Measurements from ENCODE around the gene GABARAPL1. TPM values are rescaled to one million over a fixed set of nuclear protein-coding genes. Genes with fewer than 3 reads are reported as not detected.

The GABARAPL1 gene
- polyA plus RNA-seq, 1 of the 3 experiments (the other 2 are of a cell fraction) = 9.2 TPM

DNA sequence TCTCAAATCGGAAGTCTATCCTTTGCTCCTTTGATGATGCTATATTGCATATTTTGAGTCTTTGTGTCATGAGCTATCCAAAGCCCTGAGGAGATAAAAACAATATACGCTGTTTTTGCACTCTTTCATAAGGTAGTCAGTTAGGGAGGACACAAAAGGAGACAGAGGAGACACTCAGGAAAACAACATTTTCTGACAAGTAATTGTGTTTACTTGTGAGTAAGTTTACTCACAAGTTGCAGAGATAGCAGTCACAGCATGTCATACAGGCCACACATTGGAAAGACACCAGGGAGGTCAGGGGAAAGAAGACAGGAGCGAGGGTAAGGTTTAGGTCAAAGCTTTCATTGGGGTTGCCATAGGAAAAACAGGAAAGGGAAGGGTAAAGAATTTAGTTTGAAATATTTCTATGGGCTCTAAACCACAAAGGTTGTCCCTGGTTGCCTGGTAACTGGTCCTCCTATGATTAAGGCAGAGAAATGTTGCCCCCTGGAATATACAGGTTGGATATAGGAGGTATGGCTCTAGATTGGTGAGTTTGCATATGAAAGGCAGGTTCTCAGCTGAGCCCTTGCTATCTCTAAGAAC, 7.4 kb upstream of the GABARAPL1 start:
- WGBS (ENCODE audit: low lambda C conversion rate) = 14% methylated on average over 3 of the region's 3 CpGs
- no peak overlapping the region for H3K9ac ChIP-seq
- no peaks in the 10 kb centered on the region for H3K9me2 ChIP-seq
- no peaks in the 10 kb centered on the region for H4K20me1 ChIP-seq (ENCODE audit: insufficient read depth)
- H3F3A ChIP-seq (replicated peaks; ENCODE audit: insufficient read depth) = no peaks in the 10 kb centered on the region
- no peak overlapping the region for H3K4me3 ChIP-seq (ENCODE audit: low read depth in 2 of 2, low read length in 1 of 2)
- no peak for DNase-seq
- CTCF ChIA-PET = interaction anchor here (0.6 kb wide), 1 partner anchor 506 kb away, joined by 3 read pairs; no protein-coding TSS in a partner anchor
- TF ChIP-seq EZH2phosphoT487 (IDR thresholded peaks at IDR 0.05; ENCODE audit: borderline replicate concordance, low read depth) (no peak), NRF1 (IDR thresholded peaks at IDR 0.05; ENCODE audit: low read depth, low read length) (no peak), SIN3A (IDR thresholded peaks at IDR 0.05; ENCODE audit: borderline replicate concordance, low read depth, low read length) (no peak), YY1 (IDR thresholded peaks at IDR 0.05; ENCODE audit: low read depth) (no peak), NFIC (IDR thresholded peaks at IDR 0.05; ENCODE audit: borderline replicate concordance) (no peak), MEF2A (IDR thresholded peaks at IDR 0.05; ENCODE audit: borderline replicate concordance, low read depth) (no peak), EP300 (IDR thresholded peaks at IDR 0.05; ENCODE audit: borderline replicate concordance in 1 of 2, low read depth in 1 of 2, low read length in 1 of 2) (no peak), RCOR1 (IDR thresholded peaks at IDR 0.05; ENCODE audit: low read length) (no peak), FOXM1 (IDR thresholded peaks at IDR 0.05; ENCODE audit: low read depth) (no peak)
- TF ChIP-seq, protein P1, sequence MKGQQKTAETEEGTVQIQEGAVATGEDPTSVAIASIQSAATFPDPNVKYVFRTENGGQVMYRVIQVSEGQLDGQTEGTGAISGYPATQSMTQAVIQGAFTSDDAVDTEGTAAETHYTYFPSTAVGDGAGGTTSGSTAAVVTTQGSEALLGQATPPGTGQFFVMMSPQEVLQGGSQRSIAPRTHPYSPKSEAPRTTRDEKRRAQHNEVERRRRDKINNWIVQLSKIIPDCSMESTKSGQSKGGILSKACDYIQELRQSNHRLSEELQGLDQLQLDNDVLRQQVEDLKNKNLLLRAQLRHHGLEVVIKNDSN (IDR thresholded peaks at IDR 0.05; ENCODE audit: borderline replicate concordance, low read depth) = no peak
- TF ChIP-seq, protein P2, sequence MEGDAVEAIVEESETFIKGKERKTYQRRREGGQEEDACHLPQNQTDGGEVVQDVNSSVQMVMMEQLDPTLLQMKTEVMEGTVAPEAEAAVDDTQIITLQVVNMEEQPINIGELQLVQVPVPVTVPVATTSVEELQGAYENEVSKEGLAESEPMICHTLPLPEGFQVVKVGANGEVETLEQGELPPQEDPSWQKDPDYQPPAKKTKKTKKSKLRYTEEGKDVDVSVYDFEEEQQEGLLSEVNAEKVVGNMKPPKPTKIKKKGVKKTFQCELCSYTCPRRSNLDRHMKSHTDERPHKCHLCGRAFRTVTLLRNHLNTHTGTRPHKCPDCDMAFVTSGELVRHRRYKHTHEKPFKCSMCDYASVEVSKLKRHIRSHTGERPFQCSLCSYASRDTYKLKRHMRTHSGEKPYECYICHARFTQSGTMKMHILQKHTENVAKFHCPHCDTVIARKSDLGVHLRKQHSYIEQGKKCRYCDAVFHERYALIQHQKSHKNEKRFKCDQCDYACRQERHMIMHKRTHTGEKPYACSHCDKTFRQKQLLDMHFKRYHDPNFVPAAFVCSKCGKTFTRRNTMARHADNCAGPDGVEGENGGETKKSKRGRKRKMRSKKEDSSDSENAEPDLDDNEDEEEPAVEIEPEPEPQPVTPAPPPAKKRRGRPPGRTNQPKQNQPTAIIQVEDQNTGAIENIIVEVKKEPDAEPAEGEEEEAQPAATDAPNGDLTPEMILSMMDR (IDR thresholded peaks at IDR 0.05) = no peak
- POLR2A ChIA-PET = no interaction called here
- H3K79me2 ChIP-seq (ENCODE audit: insufficient read depth) = no peaks in the 10 kb centered on the region
- H3K4me1 ChIP-seq (ENCODE audit: control insufficient read depth in 1 of 2, insufficient read depth in 2 of 2, low read depth in 1 of 2, low read length in 1 of 2) = no peaks in the 10 kb centered on the region
- H3K9me3 ChIP-seq = no peaks in the 10 kb centered on the region
- peaks cover 16% of the 10 kb centered on the region; the same call in 1 of the 2 replicates for H3K27me3 ChIP-seq (ENCODE audit: insufficient read depth)
- no peak overlapping the region for H2AFZ ChIP-seq (ENCODE audit: low read depth)
- H3K36me3 ChIP-seq (replicated peaks in 1 of 2; ENCODE audit: control insufficient read depth in 1 of 2, insufficient read depth in 2 of 2, low read length in 1 of 2) = no peaks in the 10 kb centered on the region
- no peak overlapping the region for H3K27ac ChIP-seq (ENCODE audit: low read depth in 2 of 2, low read length in 1 of 2)
- no peak overlapping the region for H3K4me2 ChIP-seq

DNA sequence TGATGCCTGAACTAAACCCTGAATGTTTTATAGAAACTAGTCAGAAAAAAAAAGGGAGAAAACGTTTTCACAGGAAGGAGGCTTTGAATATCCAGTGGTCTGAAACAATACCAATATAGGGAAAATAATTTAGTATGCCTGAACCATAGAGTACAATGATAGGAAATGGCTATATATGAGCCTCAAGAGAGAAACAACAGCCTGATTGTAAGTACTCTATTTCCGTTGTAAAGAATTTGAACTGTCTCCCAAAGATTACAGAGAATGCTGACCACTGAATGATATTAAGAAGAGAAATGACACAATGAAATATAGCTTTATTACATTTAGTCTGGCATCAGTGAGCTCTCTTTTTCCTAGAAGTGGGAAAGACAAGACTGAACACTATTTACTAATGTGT, 5.5 kb upstream of the GABARAPL1 start:
- Histone ChIP-seq H3K27ac (ENCODE audit: low read depth in 2 of 2, low read length in 1 of 2) (no peak overlapping the region), H3K4me3 (ENCODE audit: low read depth in 2 of 2, low read length in 1 of 2) (no peak overlapping the region), H3K36me3 (replicated peaks in 1 of 2; ENCODE audit: control insufficient read depth in 1 of 2, insufficient read depth in 2 of 2, low read length in 1 of 2) (no peaks in the 10 kb centered on the region), H3K9me2 (no peaks in the 10 kb centered on the region), H3K9ac (no peak overlapping the region), H3K4me2 (no peak overlapping the region), H3K9me3 (no peaks in the 10 kb centered on the region), H3K79me2 (ENCODE audit: insufficient read depth) (no peaks in the 10 kb centered on the region), H3K4me1 (ENCODE audit: control insufficient read depth in 1 of 2, insufficient read depth in 2 of 2, low read depth in 1 of 2, low read length in 1 of 2) (no peaks in the 10 kb centered on the region; a peak in 1 of 4 replicates), H4K20me1 (ENCODE audit: insufficient read depth) (no peaks in the 10 kb centered on the region), H3F3A (replicated peaks; ENCODE audit: insufficient read depth) (no peaks in the 10 kb centered on the region), H3K27me3 (ENCODE audit: insufficient read depth) (peaks cover 16% of the 10 kb centered on the region; the same call in 1 of the 2 replicates), H2AFZ (ENCODE audit: low read depth) (no peak overlapping the region)
- ChIA-PET CTCF (no interaction called here), POLR2A (no interaction called here)
- no peak for TF ChIP-seq GABPA (IDR thresholded peaks at IDR 0.05; ENCODE audit: low read depth)
- TF ChIP-seq GATA2 (CRISPR knock-in tag; IDR thresholded peaks at IDR 0.05) = no peak
- TF ChIP-seq, protein P3, sequence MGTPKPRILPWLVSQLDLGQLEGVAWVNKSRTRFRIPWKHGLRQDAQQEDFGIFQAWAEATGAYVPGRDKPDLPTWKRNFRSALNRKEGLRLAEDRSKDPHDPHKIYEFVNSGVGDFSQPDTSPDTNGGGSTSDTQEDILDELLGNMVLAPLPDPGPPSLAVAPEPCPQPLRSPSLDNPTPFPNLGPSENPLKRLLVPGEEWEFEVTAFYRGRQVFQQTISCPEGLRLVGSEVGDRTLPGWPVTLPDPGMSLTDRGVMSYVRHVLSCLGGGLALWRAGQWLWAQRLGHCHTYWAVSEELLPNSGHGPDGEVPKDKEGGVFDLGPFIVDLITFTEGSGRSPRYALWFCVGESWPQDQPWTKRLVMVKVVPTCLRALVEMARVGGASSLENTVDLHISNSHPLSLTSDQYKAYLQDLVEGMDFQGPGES (IDR thresholded peaks at IDR 0.05; ENCODE audit: low read depth, low read length) = no peak
- TF ChIP-seq MEF2A (IDR thresholded peaks at IDR 0.05; ENCODE audit: borderline replicate concordance, low read depth) = no peak
- TF ChIP-seq EP300 (IDR thresholded peaks at IDR 0.05; ENCODE audit: borderline replicate concordance in 1 of 2, low read depth in 1 of 2, low read length in 1 of 2) = no peak
- TF ChIP-seq, protein P4, sequence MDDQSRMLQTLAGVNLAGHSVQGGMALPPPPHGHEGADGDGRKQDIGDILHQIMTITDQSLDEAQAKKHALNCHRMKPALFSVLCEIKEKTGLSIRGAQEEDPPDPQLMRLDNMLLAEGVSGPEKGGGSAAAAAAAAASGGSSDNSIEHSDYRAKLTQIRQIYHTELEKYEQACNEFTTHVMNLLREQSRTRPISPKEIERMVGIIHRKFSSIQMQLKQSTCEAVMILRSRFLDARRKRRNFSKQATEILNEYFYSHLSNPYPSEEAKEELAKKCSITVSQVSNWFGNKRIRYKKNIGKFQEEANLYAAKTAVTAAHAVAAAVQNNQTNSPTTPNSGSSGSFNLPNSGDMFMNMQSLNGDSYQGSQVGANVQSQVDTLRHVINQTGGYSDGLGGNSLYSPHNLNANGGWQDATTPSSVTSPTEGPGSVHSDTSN (IDR thresholded peaks at IDR 0.05) = no peak
- TF ChIP-seq, protein P5, sequence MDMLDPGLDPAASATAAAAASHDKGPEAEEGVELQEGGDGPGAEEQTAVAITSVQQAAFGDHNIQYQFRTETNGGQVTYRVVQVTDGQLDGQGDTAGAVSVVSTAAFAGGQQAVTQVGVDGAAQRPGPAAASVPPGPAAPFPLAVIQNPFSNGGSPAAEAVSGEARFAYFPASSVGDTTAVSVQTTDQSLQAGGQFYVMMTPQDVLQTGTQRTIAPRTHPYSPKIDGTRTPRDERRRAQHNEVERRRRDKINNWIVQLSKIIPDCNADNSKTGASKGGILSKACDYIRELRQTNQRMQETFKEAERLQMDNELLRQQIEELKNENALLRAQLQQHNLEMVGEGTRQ (IDR thresholded peaks at IDR 0.05; ENCODE audit: borderline replicate concordance, low read depth, low read length) = no peak
- no peak for TF ChIP-seq FOXM1 (IDR thresholded peaks at IDR 0.05; ENCODE audit: low read depth)
- DNase-seq = no peak
- 5% methylated on average over 2 of the region's 2 CpGs for WGBS (ENCODE audit: low lambda C conversion rate)

Data from SK-N-SH (cell line).